Esophagus muscularis mucosa (tissue), 4 donors: Measurements from ENCODE around the gene LGR5.

Source experiments
- CTCF ChIP-seq, 3 experiments: fragments of 200-600 bp in 2 of 3; fragments of 450-650 bp in 1 of 3; sonication (generic) in 2 of 3; IDR thresholded peaks; one replicate each; pipeline ENCODE4 v1.5.1; 2017 to 2019; ENCODE audit warnings: antibody characterized with exemption in 3 of 3, mild to moderate bottlenecking in 2 of 3, moderate library complexity in 1 of 3
- EP300 ChIP-seq: sonication (generic); formaldehyde crosslinking; IDR thresholded peaks from one replicate; pipeline ENCODE4 v1.6.1; 2017; ENCODE audit warnings: antibody characterized with exemption
- POLR2A ChIP-seq: fragments of 450-650 bp; IDR thresholded peaks from one replicate; pipeline ENCODE4 v1.6.1; 2017; ENCODE audit warnings: antibody characterized with exemption, moderate library complexity, mild to moderate bottlenecking, low read depth
- POLR2AphosphoS5 ChIP-seq, 2 donors: sonication (generic); formaldehyde crosslinking; IDR thresholded peaks; one replicate each; pipeline ENCODE4 v1.6.1; 2017; ENCODE audit warnings: antibody characterized with exemption in 2 of 2

GRCh38 chr12:71546322-71546861, 106.8 kb downstream of the LGR5 start:
- TF ChIP-seq CTCF (IDR thresholded peaks at IDR 0.05) (no peak), POLR2AphosphoS5 (IDR thresholded peaks at IDR 0.05) (no peak), POLR2A (no peak), EP300 (no peak)
